H1 (cell line): ENCODE measurements around the gene RNU6-7. TPM values are rescaled to one million over a fixed set of nuclear protein-coding genes. Genes with fewer than 3 reads are reported as not detected.

Source experiments
- PHF8 ChIP-seq: fragments of 200-600 bp; sonication (generic); conservative IDR thresholded peaks from 2 replicates; pipeline ENCODE4 v1.7.1; 2012; ENCODE audit warnings: low read depth, mild to moderate bottlenecking, inconsistent platforms, low read length, moderate library complexity
- polyA plus RNA-seq, 7 experiments: library from polyadenylated mRNA; depleted of rRNA in 3 of 7; stranded (reverse) in 5 of 7; unstranded in 2 of 7; fragments of >200 nt in 5 of 7; fragments of 200-250 nt in 2 of 7; gene quantifications; 1 replicate in 5 of 7; 2 replicates in 1 of 7; 4 replicates in 1 of 7; pipeline versions ENCODE4 v1.2.1 to v1.2.3, GENCODE V29; 2011 to 2013; ENCODE audit warnings: missing spikeins in 2 of 7, mixed read lengths in 2 of 7
- total RNA-seq: library from RNA; stranded (reverse); fragmentation: NEBNext Ultra II Directional; extraction: Animal tissue kit (Norgen Biotek cat#: 25700); gene quantifications from 2 replicates; pipeline ENCODE4 v1.2.1, GENCODE V29; 2021
- TF ChIP-seq, protein P1 (sequence below): IDR thresholded peaks from 2 replicates; pipeline ENCODE4 v1.6.1; 2011; ENCODE audit warnings: low read depth, mild to moderate bottlenecking, low read length; ENCODE audit not compliant: insufficient read depth

The RNU6-7 gene
- total and polyA plus RNA-seq, 2 of the 8 experiments (the other 6 are each of a cell fraction or from before 2014, with no cell fraction given), result not detected

DNA sequence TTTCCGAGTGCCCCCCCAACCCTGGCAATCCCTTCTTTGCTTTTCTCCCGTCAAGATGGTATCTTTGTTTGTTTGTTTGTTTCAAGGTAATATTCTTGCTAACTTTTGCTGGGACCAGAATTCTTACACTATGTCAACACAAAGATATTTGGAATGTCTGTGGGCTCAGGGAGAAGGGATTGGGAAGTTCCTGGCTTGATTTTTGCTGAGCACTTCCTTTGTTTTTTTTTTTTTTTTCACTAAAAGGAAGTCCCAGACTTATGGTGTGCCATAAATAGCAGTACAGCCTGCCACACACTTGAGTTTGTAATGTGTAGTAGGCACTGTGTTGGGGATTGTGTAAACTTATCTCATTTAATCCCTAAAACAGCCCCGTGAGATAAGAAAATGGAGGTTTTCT lies 11.2 kb upstream of the RNU6-7 start (continued):
- TF ChIP-seq PHF8, result no peak
- TF ChIP-seq, protein P1, sequence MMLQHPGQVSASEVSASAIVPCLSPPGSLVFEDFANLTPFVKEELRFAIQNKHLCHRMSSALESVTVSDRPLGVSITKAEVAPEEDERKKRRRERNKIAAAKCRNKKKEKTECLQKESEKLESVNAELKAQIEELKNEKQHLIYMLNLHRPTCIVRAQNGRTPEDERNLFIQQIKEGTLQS, result no peak
